HG03432 (cell line): ENCODE data around the gene JAZF1.
"Not testable (repeated sequence)": the region's sequence is repeated elsewhere in the genome, so short reads cannot be mapped to it uniquely, and the experiment has no call there.

Experiments
- ATAC-seq: cut with Tn5 transposase; IDR thresholded peaks from one replicate; pipeline ENCODE4 v1.9.1; 2021; ENCODE audit warnings: mild to moderate bottlenecking, moderate library complexity; ENCODE audit not compliant: unreplicated experiment

JAZF1 gene

GRCh38 chr7:27922389-27922788 is 258.2 kb downstream of the JAZF1 start:
- not testable (repeated sequence) for ATAC-seq

- peak; percentile 62 for ATAC-seq
Observed at GRCh38 chr7:27921081-27921836, 259.3 kb downstream of the JAZF1 start.

- ATAC-seq = no peak
Observed at GRCh38 chr7:27920281-27920946, 260.2 kb downstream of the JAZF1 start.

- no peak for ATAC-seq
Observed at GRCh38 chr7:27918503-27918902, 262.1 kb downstream of the JAZF1 start.

- ATAC-seq = no peak
Observed at GRCh38 chr7:27917774-27918314, 262.8 kb downstream of the JAZF1 start.

GRCh38 chr7:27917119-27917518 is 263.5 kb downstream of the JAZF1 start:
- ATAC-seq = no peak

- no peak for ATAC-seq
Observed at GRCh38 chr7:27916372-27916771, 264.2 kb downstream of the JAZF1 start.

- no peak for ATAC-seq
Observed at GRCh38 chr7:27914409-27914808, 266.2 kb downstream of the JAZF1 start.

- ATAC-seq = no peak
Observed at GRCh38 chr7:27912751-27913150, 267.8 kb downstream of the JAZF1 start.

- ATAC-seq = no peak
Observed at GRCh38 chr7:27911920-27912319, 268.7 kb downstream of the JAZF1 start.

- ATAC-seq = no peak
Observed at GRCh38 chr7:27910326-27910725, 270.3 kb downstream of the JAZF1 start.

- no peak for ATAC-seq
Observed at GRCh38 chr7:27908534-27909165, 271.9 kb downstream of the JAZF1 start.

GRCh38 chr7:27906385-27907091 is 274.1 kb downstream of the JAZF1 start:
- no peak for ATAC-seq

- no peak for ATAC-seq
Observed at GRCh38 chr7:27905951-27906350, 274.6 kb downstream of the JAZF1 start.

GRCh38 chr7:27901028-27901760 is 279.4 kb downstream of the JAZF1 start:
- peak; percentile 85 for ATAC-seq

- no peak for ATAC-seq
Observed at GRCh38 chr7:27900006-27900405, 280.6 kb downstream of the JAZF1 start.

GRCh38 chr7:27899601-27900000 is 281.0 kb downstream of the JAZF1 start:
- ATAC-seq = no peak

- ATAC-seq = no peak
Observed at GRCh38 chr7:27897441-27897847, 283.2 kb downstream of the JAZF1 start.

- ATAC-seq = no peak
Observed at GRCh38 chr7:27897001-27897400, 283.6 kb downstream of the JAZF1 start.

- no peak for ATAC-seq
Observed at GRCh38 chr7:27895551-27895950, 285.0 kb downstream of the JAZF1 start.
